H9 (cell line): ENCODE results near the gene BBX. TPM values are rescaled to one million over a fixed set of nuclear protein-coding genes. Genes with fewer than 3 reads are reported as not detected.
A peak's percentile ranks its signal among the peaks of the same experiment; 100 is the strongest.

Experiments used
- DNase-seq: peaks from one replicate; pipeline ENCODE4 v3.0.0-alpha.2; 2017
- H2AFZ ChIP-seq: one replicate; pipeline ENCODE4 v1.6.1; 2013; ENCODE audit warnings: mild to moderate bottlenecking, low read length, control low read depth, moderate library complexity
- H2AK5ac ChIP-seq: 2 replicates; pipeline ENCODE4 v1.6.1; 2013; ENCODE audit warnings: low read length, control low read depth, mixed read lengths; ENCODE audit not compliant: insufficient read length
- H2BK120ac ChIP-seq: one replicate; pipeline ENCODE4 v1.6.1; 2013; ENCODE audit warnings: low read depth, mild to moderate bottlenecking, low read length, control low read depth, inconsistent platforms; ENCODE audit not compliant: poor library complexity, severe bottlenecking
- H2BK12ac ChIP-seq: 2 replicates; pipeline ENCODE4 v1.6.1; 2013; ENCODE audit warnings: low read length, control low read depth, mixed read lengths, low read depth; ENCODE audit not compliant: insufficient read length
- H2BK15ac ChIP-seq: 2 replicates; pipeline ENCODE4 v1.6.1; 2013; ENCODE audit warnings: low read depth, low read length, control low read depth
- H2BK20ac ChIP-seq: one replicate; pipeline ENCODE4 v1.6.1; 2013; ENCODE audit warnings: low read depth, mild to moderate bottlenecking, low read length, control low read depth, inconsistent platforms; ENCODE audit not compliant: poor library complexity, severe bottlenecking
- H2BK5ac ChIP-seq: 2 replicates; pipeline ENCODE4 v1.6.1; 2013; ENCODE audit warnings: low read length, control low read depth, mixed read lengths; ENCODE audit not compliant: insufficient read length
- H3K14ac ChIP-seq: 2 replicates; pipeline ENCODE4 v1.6.1; 2013; ENCODE audit warnings: low read length, control low read depth; ENCODE audit not compliant: insufficient read depth
- H3K18ac ChIP-seq: 2 replicates; pipeline ENCODE4 v1.6.1; 2013; ENCODE audit warnings: low read depth, mild to moderate bottlenecking, mixed read lengths, low read length, control low read depth; ENCODE audit not compliant: insufficient read length
- H3K23ac ChIP-seq: 2 replicates; pipeline ENCODE4 v1.6.1; 2013; ENCODE audit warnings: low read length, control low read depth, mixed read lengths, low read depth; ENCODE audit not compliant: insufficient read length
- H3K23me2 ChIP-seq: 2 replicates; pipeline ENCODE4 v1.6.1; 2013; ENCODE audit warnings: low read depth, mild to moderate bottlenecking, mixed read lengths, low read length, control low read depth; ENCODE audit not compliant: insufficient read length, poor library complexity, severe bottlenecking
- H3K27ac ChIP-seq: 2 replicates; pipeline ENCODE4 v1.5.1; 2013; ENCODE audit warnings: low read length, control low read depth, mixed read lengths, low read depth; ENCODE audit not compliant: insufficient read length
- H3K27me3 ChIP-seq: 2 replicates; pipeline ENCODE4 v1.6.1; 2013; ENCODE audit warnings: low read length, control low read depth, inconsistent platforms; ENCODE audit not compliant: insufficient read depth
- H3K4ac ChIP-seq: 2 replicates; pipeline ENCODE4 v1.6.1; 2013; ENCODE audit warnings: low read depth, mild to moderate bottlenecking, control low read depth, inconsistent platforms, low read length, moderate library complexity
- H3K4me1 ChIP-seq: 2 replicates; pipeline ENCODE4 v1.6.1; 2013; ENCODE audit warnings: low read length, control low read depth, inconsistent platforms; ENCODE audit not compliant: insufficient read depth
- H3K4me2 ChIP-seq: 2 replicates; pipeline ENCODE4 v1.6.1; 2013; ENCODE audit warnings: low read length, control low read depth, mixed read lengths; ENCODE audit not compliant: insufficient read length, insufficient read depth
- H3K56ac ChIP-seq: 2 replicates; pipeline ENCODE4 v1.6.1; 2013; ENCODE audit warnings: low read depth, mild to moderate bottlenecking, mixed read lengths, low read length, control low read depth; ENCODE audit not compliant: insufficient read length
- H3K79me1 ChIP-seq: 2 replicates; pipeline ENCODE4 v1.6.1; 2013; ENCODE audit warnings: low read depth, mild to moderate bottlenecking, moderate library complexity, low read length, control low read depth, inconsistent platforms; ENCODE audit not compliant: insufficient read depth, poor library complexity, severe bottlenecking
- H3K79me2 ChIP-seq: 2 replicates; pipeline ENCODE4 v1.6.1; 2013; ENCODE audit warnings: low read length, control low read depth, inconsistent platforms; ENCODE audit not compliant: insufficient read depth
- H3K9ac ChIP-seq: 2 replicates; pipeline ENCODE4 v1.6.1; 2013; ENCODE audit warnings: low read length, control low read depth, mixed read lengths; ENCODE audit not compliant: insufficient read length; ENCODE audit errors: extremely low read depth
- H3K9me3 ChIP-seq: one replicate; pipeline ENCODE4 v1.6.1; 2013; ENCODE audit warnings: low read depth, low read length, inconsistent platforms; ENCODE audit not compliant: control insufficient read depth
- H3T11ph ChIP-seq: one replicate; pipeline ENCODE4 v1.6.1; 2013; ENCODE audit warnings: mild to moderate bottlenecking, low read length, control low read depth, inconsistent platforms
- H4K20me1 ChIP-seq: one replicate; pipeline ENCODE4 v1.6.1; 2013; ENCODE audit not compliant: control insufficient read depth, insufficient read length, insufficient read depth
- H4K5ac ChIP-seq: 2 replicates; pipeline ENCODE4 v1.6.1; 2013; ENCODE audit warnings: low read depth, mild to moderate bottlenecking, mixed read lengths, low read length, control low read depth; ENCODE audit not compliant: insufficient read length
- H4K8ac ChIP-seq: replicated peaks from 2 replicates; pipeline ENCODE4 v1.6.1; 2013; ENCODE audit warnings: low read length, control low read depth, mixed read lengths, low read depth; ENCODE audit not compliant: insufficient read length
- H4K91ac ChIP-seq: 2 replicates; pipeline ENCODE4 v1.6.1; 2013; ENCODE audit warnings: low read depth, mild to moderate bottlenecking, moderate library complexity, mixed read lengths, low read length, control low read depth; ENCODE audit not compliant: insufficient read length
- H3K27ac Mint-ChIP-seq, 3 experiments: 2 replicates in 2 of 3; 3 replicates in 1 of 3; pipeline ENCODE4 v1.8.0; 2020 to 2021; ENCODE audit warnings: mixed read lengths in 3 of 3, mild to moderate bottlenecking in 1 of 3, moderate library complexity in 1 of 3
- H3K27me3 Mint-ChIP-seq: 2 replicates; pipeline ENCODE4 v1.8.0; 2021; ENCODE audit warnings: low read depth, mild to moderate bottlenecking, moderate library complexity, mixed read lengths
- H3K36me3 Mint-ChIP-seq, 3 experiments: 2 replicates in 2 of 3; 3 replicates in 1 of 3; pipeline ENCODE4 v1.8.0; 2020 to 2021; ENCODE audit warnings: low read depth in 3 of 3, mixed read lengths in 3 of 3; ENCODE audit not compliant: insufficient read depth in 1 of 3
- H3K4me1 Mint-ChIP-seq, 2 experiments: 2 replicates each; pipeline ENCODE4 v1.8.0; 2020; ENCODE audit warnings: mixed read lengths in 2 of 2
- H3K4me3 Mint-ChIP-seq, 2 experiments: 2 replicates in 1 of 2; 3 replicates in 1 of 2; pipeline ENCODE4 v1.8.0; 2020 to 2021; ENCODE audit warnings: mild to moderate bottlenecking in 2 of 2, mixed read lengths in 2 of 2, moderate library complexity in 1 of 2
- H3K9me3 Mint-ChIP-seq, 2 experiments: 2 replicates in 1 of 2; 3 replicates in 1 of 2; pipeline ENCODE4 v1.8.0; 2020; ENCODE audit warnings: mild to moderate bottlenecking in 2 of 2, mixed read lengths in 2 of 2, moderate library complexity in 1 of 2
- WGBS: extraction: QIAGEN DNeasy Blood & Tissue Kit; methylation state at CpG from one replicate; pipeline ENCODE4 v1.1.7; 2013; ENCODE audit warnings: missing lambda C conversion rate, low lambda C conversion rate, mixed read lengths; ENCODE audit not compliant: insufficient read length; ENCODE audit errors: extremely low coverage; 5-methylcytosine and 5-hydroxymethylcytosine counted together
- total RNA-seq: library from RNA; stranded (reverse); gene quantifications from 2 replicates; pipeline ENCODE4 v1.2.1, GENCODE V29; 2021
- TF ChIP-seq, protein P1 (sequence below): fragments of 200-600 bp; sonication (generic); conservative IDR thresholded peaks from 3 replicates; pipeline ENCODE4 v1.8.0; 2021; ENCODE audit warnings: antibody characterized with exemption, mild to moderate bottlenecking

BBX gene
- total RNA-seq, 1 experiment from 2014 or later = 34.8 TPM

DNA sequence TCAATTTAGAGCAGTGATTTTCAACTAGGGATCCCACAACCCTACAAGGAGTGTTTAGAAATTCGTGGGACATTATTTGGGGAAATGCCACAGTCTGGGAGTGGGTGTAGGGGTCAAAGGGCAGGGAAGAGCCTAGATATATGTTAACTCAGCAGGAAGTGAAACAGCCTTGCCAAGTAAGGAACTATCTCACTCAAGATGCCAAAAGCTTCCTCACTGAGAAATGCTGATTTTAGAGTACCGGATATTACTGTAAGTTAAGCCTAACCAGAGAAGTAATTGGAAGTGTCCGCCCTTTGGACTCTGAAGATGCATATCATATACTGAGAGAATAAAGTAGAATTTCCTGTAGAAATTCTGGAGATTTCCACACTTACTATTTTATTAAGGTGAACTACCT, 158.6 kb downstream of the BBX start:
- Mint-ChIP-seq H3K4me3 (no peak overlapping the region), H3K27me3 (no peaks in the 10 kb centered on the region), H3K9me3 (no peaks in the 10 kb centered on the region), H3K4me1 (peaks cover 19 to 32% of the 10 kb centered on the region in 2 experiments), H3K36me3 (peaks cover 0 to 8% (median 1%) of the 10 kb centered on the region in 3 experiments; a peak in 3 of 7 replicates), H3K27ac (no peak overlapping the region)
- no peak overlapping the region for H4K8ac ChIP-seq
- no peak overlapping the region for H3K56ac ChIP-seq
- H3K14ac ChIP-seq = no peak overlapping the region
- no peak overlapping the region for H3K9ac ChIP-seq
- no peak overlapping the region for H2BK20ac ChIP-seq
- no peaks in the 10 kb centered on the region for H4K20me1 ChIP-seq
- H2AFZ ChIP-seq = no peak overlapping the region
- H3K79me2 ChIP-seq = no peaks in the 10 kb centered on the region
- no peak overlapping the region for H2BK15ac ChIP-seq
- no peak for DNase-seq
- no peaks in the 10 kb centered on the region for H3K23me2 ChIP-seq
- no peaks in the 10 kb centered on the region for H3K27me3 ChIP-seq
- no peak overlapping the region for H3K4me2 ChIP-seq
- no peak overlapping the region for H3T11ph ChIP-seq
- H4K91ac ChIP-seq = no peak overlapping the region
- no peaks in the 10 kb centered on the region for H3K79me1 ChIP-seq
- peaks cover 4% of the 10 kb centered on the region; the same call in 1 of the 2 replicates for H3K4me1 ChIP-seq
- H3K4ac ChIP-seq = no peak overlapping the region
- no CpG with 5 or more reads among the region's 3 CpGs for WGBS
- no peak overlapping the region for H3K27ac ChIP-seq
- no peak overlapping the region for H2BK120ac ChIP-seq
- no peak overlapping the region for H4K5ac ChIP-seq
- no peak overlapping the region for H2BK5ac ChIP-seq
- H2AK5ac ChIP-seq = no peak overlapping the region
- no peaks in the 10 kb centered on the region for H3K9me3 ChIP-seq
- TF ChIP-seq, protein P1, sequence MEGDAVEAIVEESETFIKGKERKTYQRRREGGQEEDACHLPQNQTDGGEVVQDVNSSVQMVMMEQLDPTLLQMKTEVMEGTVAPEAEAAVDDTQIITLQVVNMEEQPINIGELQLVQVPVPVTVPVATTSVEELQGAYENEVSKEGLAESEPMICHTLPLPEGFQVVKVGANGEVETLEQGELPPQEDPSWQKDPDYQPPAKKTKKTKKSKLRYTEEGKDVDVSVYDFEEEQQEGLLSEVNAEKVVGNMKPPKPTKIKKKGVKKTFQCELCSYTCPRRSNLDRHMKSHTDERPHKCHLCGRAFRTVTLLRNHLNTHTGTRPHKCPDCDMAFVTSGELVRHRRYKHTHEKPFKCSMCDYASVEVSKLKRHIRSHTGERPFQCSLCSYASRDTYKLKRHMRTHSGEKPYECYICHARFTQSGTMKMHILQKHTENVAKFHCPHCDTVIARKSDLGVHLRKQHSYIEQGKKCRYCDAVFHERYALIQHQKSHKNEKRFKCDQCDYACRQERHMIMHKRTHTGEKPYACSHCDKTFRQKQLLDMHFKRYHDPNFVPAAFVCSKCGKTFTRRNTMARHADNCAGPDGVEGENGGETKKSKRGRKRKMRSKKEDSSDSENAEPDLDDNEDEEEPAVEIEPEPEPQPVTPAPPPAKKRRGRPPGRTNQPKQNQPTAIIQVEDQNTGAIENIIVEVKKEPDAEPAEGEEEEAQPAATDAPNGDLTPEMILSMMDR = no peak
- H3K23ac ChIP-seq = no peak overlapping the region
- H2BK12ac ChIP-seq = no peak overlapping the region
- peak overlapping the region; percentile 47 for H3K18ac ChIP-seq
